ENCODE data around the gene NPHP4. TPM values are rescaled to one million over a fixed set of nuclear protein-coding genes. Genes with fewer than 3 reads are reported as not detected.

The NPHP4 gene
- total RNA-seq, 2 experiments from 2014 or later = 13.4 to 24.2 TPM

GRCh38 chr1:5999711-6000443, 7.7 kb upstream of the NPHP4 start:
- no peak overlapping the region for H3K4me3 ChIP-seq (ENCODE audit: low read depth, low read length, poor library complexity, severe bottlenecking)
- no peak overlapping the region for H3K4me2 ChIP-seq (ENCODE audit: low read length)
- no peaks in the 10 kb centered on the region for H3K9me3 ChIP-seq (ENCODE audit: low read length)
- H3K4me1 ChIP-seq (ENCODE audit: insufficient read depth, low read length, poor library complexity, severe bottlenecking) = peaks cover under 1% of the 10 kb centered on the region
- CTCF ChIA-PET (ENCODE audit: unreplicated experiment) = no interaction called here
- H4K20me1 ChIP-seq (ENCODE audit: insufficient read depth, low read length) = peaks cover 3% of the 10 kb centered on the region; the same call in 1 of the 2 replicates
- POLR2A ChIA-PET = no interaction called here
- BruUV-seq (replicated peaks) = no TSS peak
- H2AFZ ChIP-seq (ENCODE audit: low read length) = no peak overlapping the region
- TF ChIP-seq, protein P1, sequence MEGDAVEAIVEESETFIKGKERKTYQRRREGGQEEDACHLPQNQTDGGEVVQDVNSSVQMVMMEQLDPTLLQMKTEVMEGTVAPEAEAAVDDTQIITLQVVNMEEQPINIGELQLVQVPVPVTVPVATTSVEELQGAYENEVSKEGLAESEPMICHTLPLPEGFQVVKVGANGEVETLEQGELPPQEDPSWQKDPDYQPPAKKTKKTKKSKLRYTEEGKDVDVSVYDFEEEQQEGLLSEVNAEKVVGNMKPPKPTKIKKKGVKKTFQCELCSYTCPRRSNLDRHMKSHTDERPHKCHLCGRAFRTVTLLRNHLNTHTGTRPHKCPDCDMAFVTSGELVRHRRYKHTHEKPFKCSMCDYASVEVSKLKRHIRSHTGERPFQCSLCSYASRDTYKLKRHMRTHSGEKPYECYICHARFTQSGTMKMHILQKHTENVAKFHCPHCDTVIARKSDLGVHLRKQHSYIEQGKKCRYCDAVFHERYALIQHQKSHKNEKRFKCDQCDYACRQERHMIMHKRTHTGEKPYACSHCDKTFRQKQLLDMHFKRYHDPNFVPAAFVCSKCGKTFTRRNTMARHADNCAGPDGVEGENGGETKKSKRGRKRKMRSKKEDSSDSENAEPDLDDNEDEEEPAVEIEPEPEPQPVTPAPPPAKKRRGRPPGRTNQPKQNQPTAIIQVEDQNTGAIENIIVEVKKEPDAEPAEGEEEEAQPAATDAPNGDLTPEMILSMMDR (conservative IDR thresholded peaks at IDR 0.05; ENCODE audit: low read length) = no peak
- no peak for TF ChIP-seq EZH2phosphoT487 (IDR thresholded peaks at IDR 0.05; ENCODE audit: borderline replicate concordance, low read depth, low read length)
- no peaks in the 10 kb centered on the region for H3K79me2 ChIP-seq (ENCODE audit: insufficient read depth, low read depth, low read length)
- no peaks in the 10 kb centered on the region for H3K36me3 ChIP-seq (ENCODE audit: insufficient read depth, low read length)
- H3K9me2 ChIP-seq (ENCODE audit: insufficient read depth, low read length) = no peaks in the 10 kb centered on the region
- H3K27ac ChIP-seq (ENCODE audit: low read depth, low read length, poor library complexity, severe bottlenecking) = no peak overlapping the region
- intact Hi-C loops (cut with micrococcal nuclease; ENCODE audit: unreplicated experiment) = no loop called here
- no peak for DNase-seq (ENCODE audit: low spot score)

DNA sequence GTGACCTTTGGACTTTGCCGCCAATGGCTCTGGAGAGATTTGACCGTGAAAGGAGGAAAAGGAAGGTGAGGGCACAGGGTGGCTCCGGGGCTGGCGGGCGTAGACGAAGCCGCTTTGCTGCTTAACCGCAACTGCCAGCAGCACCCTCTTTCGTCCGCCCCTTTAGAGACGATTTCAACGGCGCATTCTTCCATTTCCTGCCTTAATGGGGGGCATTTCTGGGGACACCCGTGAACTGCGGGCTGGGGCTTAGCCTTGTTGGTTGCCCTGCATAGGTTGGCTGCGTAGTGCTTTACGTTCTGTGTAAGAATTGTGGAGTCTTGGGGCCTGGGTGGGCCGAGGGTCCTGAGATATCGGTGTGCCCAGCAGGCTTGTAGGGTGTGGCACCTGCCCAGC, 6.7 kb upstream of the NPHP4 start:
- POLR2A ChIA-PET = interaction anchor here (0.6 kb wide), 1 partner anchor 30 kb away, joined by 5 read pairs; no protein-coding TSS in a partner anchor
- no peak for TF ChIP-seq EZH2phosphoT487 (IDR thresholded peaks at IDR 0.05; ENCODE audit: borderline replicate concordance, low read depth, low read length)
- TF ChIP-seq, protein P1 (conservative IDR thresholded peaks at IDR 0.05; ENCODE audit: low read length) = no peak
- Histone ChIP-seq H3K36me3 (ENCODE audit: insufficient read depth, low read length) (no peaks in the 10 kb centered on the region), H2AFZ (ENCODE audit: low read length) (no peak overlapping the region), H3K4me3 (ENCODE audit: low read depth, low read length, poor library complexity, severe bottlenecking) (no peak overlapping the region), H3K4me2 (ENCODE audit: low read length) (no peak overlapping the region), H3K27ac (ENCODE audit: low read depth, low read length, poor library complexity, severe bottlenecking) (no peak overlapping the region), H3K4me1 (ENCODE audit: insufficient read depth, low read length, poor library complexity, severe bottlenecking) (peaks cover 10% of the 10 kb centered on the region), H3K79me2 (ENCODE audit: insufficient read depth, low read depth, low read length) (peaks cover 7% of the 10 kb centered on the region), H4K20me1 (ENCODE audit: insufficient read depth, low read length) (peaks cover 3% of the 10 kb centered on the region; the same call in 1 of the 2 replicates), H3K9me2 (ENCODE audit: insufficient read depth, low read length) (no peaks in the 10 kb centered on the region), H3K9me3 (ENCODE audit: low read length) (no peaks in the 10 kb centered on the region)
- BruUV-seq (replicated peaks) = no TSS peak
- intact Hi-C loops (cut with micrococcal nuclease; ENCODE audit: unreplicated experiment) = no loop called here
- no peak for DNase-seq (ENCODE audit: low spot score)
- CTCF ChIA-PET (ENCODE audit: unreplicated experiment) = no interaction called here
